Adipose tissue (tissue), 3 donors: Measurements from ENCODE around the gene PKD2. TPM values are rescaled to one million over a fixed set of nuclear protein-coding genes. Genes with fewer than 3 reads are reported as not detected.

Experiments used
- H3K27ac ChIP-seq: one replicate; pipeline ENCODE4 v1.5.1; 2013; ENCODE audit warnings: low read depth, low read length
- WGBS, 3 donors: extraction: QIAGEN DNeasy Blood & Tissue Kit; methylation state at CpG; one replicate each; pipeline ENCODE4 v1.1.7; 2013; 5-methylcytosine and 5-hydroxymethylcytosine counted together
- polyA plus RNA-seq, 3 donors: library from polyadenylated mRNA; stranded (reverse); fragments of 200-250 nt; gene quantifications; one replicate each; pipeline ENCODE4 v1.2.3, GENCODE V29; 2013
- donor health status: healthy with polysubstance abuse.
- donor health status: Bipolar disorder and iron deficiency.
- donor health status: healthy.

Gene PKD2
- polyA plus RNA-seq, 3 donors: 7.3 to 26.2 (median 17.8) TPM

- no peak overlapping the region for H3K27ac ChIP-seq
- whole genome bisulfite sequencing, 3 donors: 83 to 93% (median 83%) methylated on average over 8 of the region's 8 CpGs
Measured at GRCh38 chr4:88043586-88044340, 36.3 kb downstream of the PKD2 start.

- H3K27ac ChIP-seq: no peak overlapping the region
Measured at GRCh38 chr4:88045021-88045420, 37.6 kb downstream of the PKD2 start.

- no peak overlapping the region for H3K27ac ChIP-seq
- 58 to 81% (median 68%) methylated on average over 4 of the region's 4 CpGs for WGBS, 3 donors
Measured at GRCh38 chr4:88054229-88054628, 46.8 kb downstream of the PKD2 start.

- 70 to 93% (median 93%) methylated on average over 2 to 3 of the region's 3 CpGs for WGBS, 3 donors
- H3K27ac ChIP-seq: no peak overlapping the region
Measured at GRCh38 chr4:88054901-88055300, 47.5 kb downstream of the PKD2 start.

- WGBS, 3 donors: 96 to 98% (median 96%) methylated on average over 3 of the region's 3 CpGs
- no peak overlapping the region for H3K27ac ChIP-seq
Measured at GRCh38 chr4:88058295-88058694, 50.9 kb downstream of the PKD2 start.

- H3K27ac ChIP-seq: no peak overlapping the region
- WGBS, 3 donors: 46 to 71% (median 46%) methylated on average over 2 of the region's 2 CpGs
Measured at GRCh38 chr4:88059766-88060165, 52.3 kb downstream of the PKD2 start.

GRCh38 chr4:88060431-88060830 lies 53.0 kb downstream of the PKD2 start:
- WGBS, 3 donors: 88 to 92% (median 90%) methylated on average over 2 of the region's 2 CpGs
- no peak overlapping the region for H3K27ac ChIP-seq

GRCh38 chr4:88062311-88062710 lies 54.9 kb downstream of the PKD2 start:
- no peak overlapping the region for H3K27ac ChIP-seq
- WGBS, 3 donors: 56 to 78% (median 68%) methylated on average over 1 of the region's 1 CpG

GRCh38 chr4:88062843-88063242 lies 55.4 kb downstream of the PKD2 start:
- 77 to 94% (median 91%) methylated on average over 1 of the region's 1 CpG for WGBS, 3 donors
- H3K27ac ChIP-seq: no peak overlapping the region

- H3K27ac ChIP-seq: no peak overlapping the region
- WGBS, 3 donors: 89 to 92% (median 89%) methylated on average over 5 of the region's 5 CpGs
Measured at GRCh38 chr4:88063634-88064296, 56.3 kb downstream of the PKD2 start.

- 87 to 97% (median 87%) methylated on average over 6 of the region's 6 CpGs for WGBS, 3 donors
- H3K27ac ChIP-seq: no peak overlapping the region
Measured at GRCh38 chr4:88064410-88064809, 57.0 kb downstream of the PKD2 start.

- 98 to 100% (median 100%) methylated on average over 1 of the region's 1 CpG for WGBS, 3 donors
- H3K27ac ChIP-seq: no peak overlapping the region
Measured at GRCh38 chr4:88070031-88070430, 62.6 kb downstream of the PKD2 start.

- 92 to 96% (median 92%) methylated on average over 9 of the region's 9 CpGs for WGBS, 3 donors
- H3K27ac ChIP-seq: no peak overlapping the region
Measured at GRCh38 chr4:88075336-88075735, 67.9 kb downstream of the PKD2 start.

- no peak overlapping the region for H3K27ac ChIP-seq
Measured at GRCh38 chr4:88077911-88078524, 70.6 kb downstream of the PKD2 start.

GRCh38 chr4:88078579-88078978 lies 71.1 kb downstream of the PKD2 start:
- 60 to 95% (median 73%) methylated on average over 2 of the region's 2 CpGs for WGBS, 3 donors
- H3K27ac ChIP-seq: no peak overlapping the region

More at GRCh38 chr4:88077911-88078524, 70.6 kb downstream of the PKD2 start:
- WGBS, 3 donors: 83 to 89% (median 88%) methylated on average over 7 of the region's 7 CpGs

- no peak overlapping the region for H3K27ac ChIP-seq
- WGBS, 3 donors: 93 to 97% (median 93%) methylated on average over 1 of the region's 1 CpG
Measured at GRCh38 chr4:88080626-88081025, 73.2 kb downstream of the PKD2 start.

GRCh38 chr4:88087004-88087403 lies 79.6 kb downstream of the PKD2 start:
- no peak overlapping the region for H3K27ac ChIP-seq
- 94 to 96% (median 96%) methylated on average over 1 of the region's 1 CpG for WGBS, 3 donors

GRCh38 chr4:88090898-88091297 lies 83.5 kb downstream of the PKD2 start:
- no peak overlapping the region for H3K27ac ChIP-seq

- no peak overlapping the region for H3K27ac ChIP-seq
- 88 to 89% (median 88%) methylated on average over 3 of the region's 3 CpGs for WGBS, 3 donors
Measured at GRCh38 chr4:88091378-88091777, 83.9 kb downstream of the PKD2 start.

GRCh38 chr4:88093874-88094273 lies 86.4 kb downstream of the PKD2 start:
- WGBS, 3 donors: 81 to 93% (median 91%) methylated on average over 5 of the region's 5 CpGs
- no peak overlapping the region for H3K27ac ChIP-seq
